Spleen (tissue), 7 donors: ENCODE measurements around the gene OR52B2.

Source experiments
- POLR2A ChIP-seq, 3 donors: fragments of 450-650 bp; IDR thresholded peaks; one replicate each; pipeline ENCODE4 v1.5.1; 2017; ENCODE audit warnings: antibody characterized with exemption in 3 of 3, mild to moderate bottlenecking in 1 of 3
- TF ChIP-seq, protein P1 (sequence below), 11 experiments: fragments of 200-600 bp in 7 of 11; fragments of 450-650 bp in 4 of 11; sonication (generic) in 4 of 11; IDR thresholded peaks in 8 of 11; conservative IDR thresholded peaks in 3 of 11; 1 replicate in 7 of 11; 2 replicates in 4 of 11; pipeline versions ENCODE4 v1.4.0 to v1.8.0; 2016 to 2021; ENCODE audit warnings: antibody characterized with exemption in 11 of 11, inconsistent platforms in 4 of 11, mild to moderate bottlenecking in 1 of 11
- donor health status: DM: no; HTN: no; CAD: no; lungs with moderate emphysema.
- donor health status: DM: no; HTN: no; CAD: no.
- donor health status: DM: no; HTN: no; CAD: no.

DNA sequence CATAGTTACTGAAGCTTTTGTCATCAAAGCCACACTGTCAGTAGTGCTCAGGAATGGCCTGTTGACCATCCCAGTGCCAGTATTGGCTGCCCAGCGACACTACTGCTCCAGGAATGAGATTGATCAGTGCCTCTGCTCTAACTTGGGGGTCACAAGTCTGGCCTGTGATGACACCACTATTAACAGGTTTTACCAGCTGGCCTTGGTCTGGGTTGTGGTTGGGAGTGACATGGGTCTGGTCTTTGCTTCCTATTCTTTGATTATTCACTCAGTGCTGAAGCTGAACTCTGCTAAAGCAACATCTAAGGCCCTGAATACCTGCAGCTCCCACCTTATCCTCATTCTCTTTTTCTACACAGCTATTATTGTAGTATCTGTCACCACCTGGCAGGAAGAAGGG, 41.1 kb downstream of the OR52B2 start:
- TF ChIP-seq, protein P1, sequence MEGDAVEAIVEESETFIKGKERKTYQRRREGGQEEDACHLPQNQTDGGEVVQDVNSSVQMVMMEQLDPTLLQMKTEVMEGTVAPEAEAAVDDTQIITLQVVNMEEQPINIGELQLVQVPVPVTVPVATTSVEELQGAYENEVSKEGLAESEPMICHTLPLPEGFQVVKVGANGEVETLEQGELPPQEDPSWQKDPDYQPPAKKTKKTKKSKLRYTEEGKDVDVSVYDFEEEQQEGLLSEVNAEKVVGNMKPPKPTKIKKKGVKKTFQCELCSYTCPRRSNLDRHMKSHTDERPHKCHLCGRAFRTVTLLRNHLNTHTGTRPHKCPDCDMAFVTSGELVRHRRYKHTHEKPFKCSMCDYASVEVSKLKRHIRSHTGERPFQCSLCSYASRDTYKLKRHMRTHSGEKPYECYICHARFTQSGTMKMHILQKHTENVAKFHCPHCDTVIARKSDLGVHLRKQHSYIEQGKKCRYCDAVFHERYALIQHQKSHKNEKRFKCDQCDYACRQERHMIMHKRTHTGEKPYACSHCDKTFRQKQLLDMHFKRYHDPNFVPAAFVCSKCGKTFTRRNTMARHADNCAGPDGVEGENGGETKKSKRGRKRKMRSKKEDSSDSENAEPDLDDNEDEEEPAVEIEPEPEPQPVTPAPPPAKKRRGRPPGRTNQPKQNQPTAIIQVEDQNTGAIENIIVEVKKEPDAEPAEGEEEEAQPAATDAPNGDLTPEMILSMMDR (IDR thresholded peaks at IDR 0.05 in 8 of 11, conservative IDR thresholded peaks at IDR 0.05 in 3 of 11): no peak
- no peak for TF ChIP-seq POLR2A (IDR thresholded peaks at IDR 0.05)
